Measurements from ENCODE around the gene CHRNB2. TPM values are rescaled to one million over a fixed set of nuclear protein-coding genes. Genes with fewer than 3 reads are reported as not detected.

Gene CHRNB2
- total RNA-seq, 2 donors from 2014 or later: 0.18 to 0.55 TPM

DNA sequence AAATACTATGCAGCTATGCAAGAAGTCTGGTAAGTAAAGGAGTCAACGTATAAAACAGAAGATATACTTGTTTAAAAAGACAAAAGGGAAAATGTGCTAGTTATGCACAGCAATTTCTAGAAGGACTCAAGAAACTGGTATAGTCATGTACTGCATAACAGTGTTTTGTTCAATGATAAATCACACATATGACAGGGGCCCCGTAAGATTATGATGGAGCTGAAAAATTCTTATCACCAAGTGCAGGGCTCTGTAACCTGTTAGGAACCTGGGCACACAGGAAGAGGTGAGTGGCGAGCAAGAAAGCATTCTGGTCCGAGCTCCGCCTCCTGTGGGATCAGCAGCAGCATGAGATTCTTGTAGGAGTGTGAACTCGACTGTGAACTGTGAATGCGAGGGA, 27.2 kb downstream of the CHRNB2 start:
- Mint-ChIP-seq H3K4me1 (peaks cover 16% of the 10 kb centered on the region), H3K9me3 (no peaks in the 10 kb centered on the region), H3K27me3 (ENCODE audit: insufficient read depth) (no peaks in the 10 kb centered on the region), H3K36me3 (ENCODE audit: low read depth) (peaks cover 75% of the 10 kb centered on the region), H3K4me3 (no peak overlapping the region), H3K27ac (no peak overlapping the region)
- TF ChIP-seq, protein P1, sequence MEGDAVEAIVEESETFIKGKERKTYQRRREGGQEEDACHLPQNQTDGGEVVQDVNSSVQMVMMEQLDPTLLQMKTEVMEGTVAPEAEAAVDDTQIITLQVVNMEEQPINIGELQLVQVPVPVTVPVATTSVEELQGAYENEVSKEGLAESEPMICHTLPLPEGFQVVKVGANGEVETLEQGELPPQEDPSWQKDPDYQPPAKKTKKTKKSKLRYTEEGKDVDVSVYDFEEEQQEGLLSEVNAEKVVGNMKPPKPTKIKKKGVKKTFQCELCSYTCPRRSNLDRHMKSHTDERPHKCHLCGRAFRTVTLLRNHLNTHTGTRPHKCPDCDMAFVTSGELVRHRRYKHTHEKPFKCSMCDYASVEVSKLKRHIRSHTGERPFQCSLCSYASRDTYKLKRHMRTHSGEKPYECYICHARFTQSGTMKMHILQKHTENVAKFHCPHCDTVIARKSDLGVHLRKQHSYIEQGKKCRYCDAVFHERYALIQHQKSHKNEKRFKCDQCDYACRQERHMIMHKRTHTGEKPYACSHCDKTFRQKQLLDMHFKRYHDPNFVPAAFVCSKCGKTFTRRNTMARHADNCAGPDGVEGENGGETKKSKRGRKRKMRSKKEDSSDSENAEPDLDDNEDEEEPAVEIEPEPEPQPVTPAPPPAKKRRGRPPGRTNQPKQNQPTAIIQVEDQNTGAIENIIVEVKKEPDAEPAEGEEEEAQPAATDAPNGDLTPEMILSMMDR (conservative IDR thresholded peaks at IDR 0.05): no peak
- Histone ChIP-seq H3K9ac (ENCODE audit: extremely low read depth, low read length, poor library complexity, severe bottlenecking) (no peak overlapping the region), H3K27me3 (ENCODE audit: control insufficient read depth, insufficient read depth, low read length, poor library complexity, severe bottlenecking) (no peaks in the 10 kb centered on the region), H3K4me3 (ENCODE audit: low read length) (no peak overlapping the region), H3K27ac (ENCODE audit: low read depth, low read length) (no peak overlapping the region), H3K4me1 (ENCODE audit: control insufficient read depth, insufficient read depth, low read length) (peaks cover 10% of the 10 kb centered on the region), H3K36me3 (ENCODE audit: control insufficient read depth, insufficient read depth, low read length) (peaks cover 82% of the 10 kb centered on the region), H3K9me3 (ENCODE audit: control insufficient read depth, low read length) (no peaks in the 10 kb centered on the region)
- 91 to 96% methylated on average over 4 to 7 of the region's 7 CpGs for WGBS, 2 experiments (ENCODE audit: insufficient coverage in 1 of 2, insufficient read length in 1 of 2)
- no peak for DNase-seq

DNA sequence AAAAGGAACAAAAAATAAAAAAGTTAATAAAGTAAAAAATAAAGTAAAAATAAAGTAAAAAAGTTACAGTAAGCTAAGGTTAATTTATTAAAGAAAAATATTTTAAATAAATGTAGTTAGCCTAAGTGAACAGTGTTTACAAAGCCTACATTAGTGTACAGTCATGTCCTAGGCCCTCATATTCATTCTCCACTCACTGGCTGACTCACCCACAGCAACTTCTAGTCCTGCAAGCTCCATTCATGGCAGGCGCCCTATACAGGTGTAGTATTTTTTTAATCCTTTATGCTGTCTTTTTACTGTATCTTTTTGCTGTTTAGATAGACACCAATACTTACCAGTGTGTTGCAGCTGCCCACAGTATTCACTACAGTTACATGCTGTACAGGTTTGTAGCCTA, 28.0 kb downstream of the CHRNB2 start:
- Histone ChIP-seq H3K4me3 (ENCODE audit: low read length) (no peak overlapping the region), H3K4me1 (ENCODE audit: control insufficient read depth, insufficient read depth, low read length) (peaks cover 10% of the 10 kb centered on the region), H3K27me3 (ENCODE audit: control insufficient read depth, insufficient read depth, low read length, poor library complexity, severe bottlenecking) (no peaks in the 10 kb centered on the region), H3K9ac (ENCODE audit: extremely low read depth, low read length, poor library complexity, severe bottlenecking) (no peak overlapping the region), H3K9me3 (ENCODE audit: control insufficient read depth, low read length) (no peaks in the 10 kb centered on the region), H3K27ac (ENCODE audit: low read depth, low read length) (no peak overlapping the region), H3K36me3 (ENCODE audit: control insufficient read depth, insufficient read depth, low read length) (peaks cover 76% of the 10 kb centered on the region)
- Mint-ChIP-seq H3K9me3 (no peaks in the 10 kb centered on the region), H3K27ac (no peak overlapping the region), H3K36me3 (ENCODE audit: low read depth) (peaks cover 75% of the 10 kb centered on the region), H3K27me3 (ENCODE audit: insufficient read depth) (no peaks in the 10 kb centered on the region), H3K4me1 (peaks cover 18% of the 10 kb centered on the region), H3K4me3 (no peak overlapping the region)
- DNase-seq: no peak
- TF ChIP-seq, protein P1 (conservative IDR thresholded peaks at IDR 0.05): no peak
- 100% methylated on average over 1 of the region's 1 CpG; no CpG with 5 or more reads in 1 of the 2 experiments for WGBS, 2 experiments (ENCODE audit: insufficient coverage in 1 of 2, insufficient read length in 1 of 2)

DNA sequence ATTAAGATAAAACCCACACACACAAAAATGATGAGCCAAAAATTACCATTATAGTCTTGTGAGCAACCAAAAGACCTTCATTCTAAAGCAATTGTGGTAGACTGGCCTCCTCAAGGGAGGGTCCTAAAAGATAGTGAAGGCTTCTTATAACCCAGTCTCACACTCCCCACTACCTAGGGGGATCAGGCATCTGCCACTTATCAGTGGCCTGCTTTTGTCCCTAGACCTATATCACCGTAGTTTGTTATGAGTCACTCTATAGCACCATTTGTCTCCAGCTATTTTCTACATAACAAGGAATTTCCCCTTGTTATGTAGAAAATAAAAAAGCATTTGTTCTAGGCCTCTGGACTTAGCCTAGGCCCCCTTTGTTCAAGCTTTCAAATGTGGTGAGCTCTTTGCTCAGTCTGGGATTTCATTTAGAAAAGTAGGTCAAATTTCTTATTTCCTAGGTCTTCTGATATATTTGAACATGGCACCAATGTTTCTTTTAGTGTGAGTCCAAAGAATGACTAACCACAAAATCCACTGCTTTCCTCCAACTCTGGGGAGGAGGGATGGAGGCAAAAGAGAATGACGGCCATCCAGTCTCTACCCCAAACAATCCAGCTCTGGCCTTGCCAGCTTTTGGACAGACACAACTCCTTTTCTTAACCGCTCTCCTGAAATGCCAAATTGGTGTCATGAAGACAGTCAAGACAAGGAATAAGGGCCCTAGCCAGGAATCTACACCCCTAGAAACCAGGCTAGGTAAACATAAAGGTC, 31.5 kb downstream of the CHRNB2 start:
- TF ChIP-seq, protein P1 (conservative IDR thresholded peaks at IDR 0.05): no peak
- no peak overlapping the region for H3K4me3 Mint-ChIP-seq
- H3K9me3 Mint-ChIP-seq: no peaks in the 10 kb centered on the region
- peaks cover 8% of the 10 kb centered on the region for H3K27me3 Mint-ChIP-seq (ENCODE audit: insufficient read depth)
- H3K9ac ChIP-seq (ENCODE audit: extremely low read depth, low read length, poor library complexity, severe bottlenecking): peak overlapping the region; percentile 6
- no peaks in the 10 kb centered on the region for H3K27me3 ChIP-seq (ENCODE audit: control insufficient read depth, insufficient read depth, low read length, poor library complexity, severe bottlenecking)
- DNase-seq: no peak
- peaks cover 72% of the 10 kb centered on the region for H3K36me3 ChIP-seq (ENCODE audit: control insufficient read depth, insufficient read depth, low read length)
- H3K4me3 ChIP-seq (ENCODE audit: low read length): peak overlapping the region; percentile 52
- peaks cover 71% of the 10 kb centered on the region for H3K36me3 Mint-ChIP-seq (ENCODE audit: low read depth)
- peaks cover 10% of the 10 kb centered on the region for H3K4me1 ChIP-seq (ENCODE audit: control insufficient read depth, insufficient read depth, low read length)
- peaks cover 18% of the 10 kb centered on the region for H3K4me1 Mint-ChIP-seq
- H3K9me3 ChIP-seq (ENCODE audit: control insufficient read depth, low read length): no peaks in the 10 kb centered on the region
- 78 to 100% methylated on average over 1 to 3 of the region's 3 CpGs for WGBS, 2 experiments (ENCODE audit: insufficient coverage in 1 of 2, insufficient read length in 1 of 2)
- no peak overlapping the region for H3K27ac Mint-ChIP-seq
- no peak overlapping the region for H3K27ac ChIP-seq (ENCODE audit: low read depth, low read length)
